ENCODE results near the gene LAMP5.

The LAMP5 gene

GRCh38 chr20:9555781-9556180 is 41.4 kb downstream of the LAMP5 start:
- no peak for DNase-seq
- Histone ChIP-seq H4K91ac (ENCODE audit: low read length) (no peak overlapping the region), H3K27ac (ENCODE audit: low read length, poor library complexity, severe bottlenecking) (no peak overlapping the region), H2AFZ (ENCODE audit: low read depth, low read length) (no peak overlapping the region), H2AK5ac (ENCODE audit: low read length, severe bottlenecking) (no peak overlapping the region), H2BK5ac (ENCODE audit: low read depth, low read length, poor library complexity, severe bottlenecking) (no peak overlapping the region), H2BK15ac (ENCODE audit: low read depth, poor library complexity, severe bottlenecking) (no peak overlapping the region), H3K4me2 (ENCODE audit: low read length, poor library complexity, severe bottlenecking) (no peak overlapping the region), H3K9me3 (ENCODE audit: control insufficient read depth, low read length) (no peaks in the 10 kb centered on the region), H2BK120ac (ENCODE audit: low read depth, low read length) (no peak overlapping the region), H3K14ac (ENCODE audit: low read length in 2 of 2) (no peak overlapping the region), H4K8ac (ENCODE audit: low read length) (no peak overlapping the region), H3K4me3 (ENCODE audit: insufficient read depth in 1 of 2, low read depth in 1 of 2, low read length in 2 of 2) (no peak overlapping the region), H3K36me3 (ENCODE audit: control insufficient read depth in 1 of 2, insufficient read depth in 2 of 2, low read depth in 1 of 2, low read length in 2 of 2) (no peaks in the 10 kb centered on the region), H3K9ac (ENCODE audit: low read length) (no peak overlapping the region), H3K18ac (ENCODE audit: low read depth in 1 of 2, low read length in 2 of 2) (no peak overlapping the region), H3K23ac (ENCODE audit: low read length in 2 of 2) (no peak overlapping the region), H3K79me1 (replicated peaks; ENCODE audit: low read length, poor library complexity, severe bottlenecking) (no peaks in the 10 kb centered on the region), H3K4ac (ENCODE audit: low read depth in 1 of 2, low read length in 2 of 2) (no peak overlapping the region), H3K4me1 (ENCODE audit: control insufficient read depth, insufficient read depth, low read depth, low read length) (no peaks in the 10 kb centered on the region), H3K27me3 (ENCODE audit: control insufficient read depth in 1 of 2, insufficient read depth in 1 of 2, low read length in 2 of 2) (peaks cover 6 to 8% of the 10 kb centered on the region in 2 experiments), H2BK12ac (ENCODE audit: low read length in 2 of 2) (no peak overlapping the region)
- WGBS: 58% methylated on average over 1 of the region's 2 CpGs

GRCh38 chr20:9557411-9557810 is 43.0 kb downstream of the LAMP5 start:
- no peak overlapping the region for H3K9ac ChIP-seq (ENCODE audit: low read length)

GRCh38 chr20:9565910-9566550 is 51.6 kb downstream of the LAMP5 start:
- Histone ChIP-seq H2BK15ac (ENCODE audit: low read depth, poor library complexity, severe bottlenecking) (no peak overlapping the region), H4K91ac (ENCODE audit: low read length) (no peak overlapping the region), H3K9ac (ENCODE audit: low read length) (no peak overlapping the region), H4K8ac (ENCODE audit: low read length) (no peak overlapping the region), H3K27me3 (ENCODE audit: control insufficient read depth in 1 of 2, insufficient read depth in 1 of 2, low read length in 2 of 2) (peaks cover 18 to 38% of the 10 kb centered on the region in 2 experiments), H3K14ac (ENCODE audit: low read length in 2 of 2) (no peak overlapping the region), H2BK120ac (ENCODE audit: low read depth, low read length) (no peak overlapping the region), H3K36me3 (ENCODE audit: control insufficient read depth in 1 of 2, insufficient read depth in 2 of 2, low read depth in 1 of 2, low read length in 2 of 2) (no peaks in the 10 kb centered on the region), H2BK12ac (ENCODE audit: low read length in 2 of 2) (no peak overlapping the region), H3K4me1 (ENCODE audit: control insufficient read depth, insufficient read depth, low read depth, low read length) (no peaks in the 10 kb centered on the region), H3K79me1 (replicated peaks; ENCODE audit: low read length, poor library complexity, severe bottlenecking) (no peaks in the 10 kb centered on the region), H2AFZ (ENCODE audit: low read depth, low read length) (no peak overlapping the region), H3K4me3 (ENCODE audit: insufficient read depth in 1 of 2, low read depth in 1 of 2, low read length in 2 of 2) (no peak overlapping the region), H2AK5ac (ENCODE audit: low read length, severe bottlenecking) (no peak overlapping the region), H3K4ac (ENCODE audit: low read depth in 1 of 2, low read length in 2 of 2) (no peak overlapping the region), H3K27ac (ENCODE audit: low read length, poor library complexity, severe bottlenecking) (no peak overlapping the region), H3K18ac (ENCODE audit: low read depth in 1 of 2, low read length in 2 of 2) (no peak overlapping the region), H2BK5ac (ENCODE audit: low read depth, low read length, poor library complexity, severe bottlenecking) (no peak overlapping the region), H3K23ac (ENCODE audit: low read length in 2 of 2) (no peak overlapping the region), H3K4me2 (ENCODE audit: low read length, poor library complexity, severe bottlenecking) (no peak overlapping the region), H3K9me3 (ENCODE audit: control insufficient read depth, low read length) (no peaks in the 10 kb centered on the region)
- DNase-seq: no peak
- WGBS: 84% methylated on average over 20 of the region's 20 CpGs

More at GRCh38 chr20:9557411-9557810, 43.0 kb downstream of the LAMP5 start:
- no peaks in the 10 kb centered on the region for H3K9me3 ChIP-seq (ENCODE audit: control insufficient read depth, low read length)
- H3K4me3 ChIP-seq (ENCODE audit: insufficient read depth in 1 of 2, low read depth in 1 of 2, low read length in 2 of 2): no peak overlapping the region
- H3K27me3 ChIP-seq (ENCODE audit: control insufficient read depth in 1 of 2, insufficient read depth in 1 of 2, low read length in 2 of 2): peaks cover 9 to 24% of the 10 kb centered on the region in 2 experiments
- H3K18ac ChIP-seq (ENCODE audit: low read depth in 1 of 2, low read length in 2 of 2): no peak overlapping the region
- no peak overlapping the region for H2BK120ac ChIP-seq (ENCODE audit: low read depth, low read length)
- H2BK5ac ChIP-seq (ENCODE audit: low read depth, low read length, poor library complexity, severe bottlenecking): no peak overlapping the region
- H3K14ac ChIP-seq (ENCODE audit: low read length in 2 of 2): no peak overlapping the region
- WGBS: 93% methylated on average over 4 of the region's 4 CpGs
- H3K27ac ChIP-seq (ENCODE audit: low read length, poor library complexity, severe bottlenecking): no peak overlapping the region
- H2AK5ac ChIP-seq (ENCODE audit: low read length, severe bottlenecking): no peak overlapping the region
- H3K36me3 ChIP-seq (ENCODE audit: control insufficient read depth in 1 of 2, insufficient read depth in 2 of 2, low read depth in 1 of 2, low read length in 2 of 2): no peaks in the 10 kb centered on the region
- H3K4me1 ChIP-seq (ENCODE audit: control insufficient read depth, insufficient read depth, low read depth, low read length): no peaks in the 10 kb centered on the region
- no peak overlapping the region for H3K4me2 ChIP-seq (ENCODE audit: low read length, poor library complexity, severe bottlenecking)
- H2AFZ ChIP-seq (ENCODE audit: low read depth, low read length): no peak overlapping the region
- H4K8ac ChIP-seq (ENCODE audit: low read length): no peak overlapping the region
- no peak overlapping the region for H3K23ac ChIP-seq (ENCODE audit: low read length in 2 of 2)
- no peak overlapping the region for H2BK12ac ChIP-seq (ENCODE audit: low read length in 2 of 2)
- H4K91ac ChIP-seq (ENCODE audit: low read length): no peak overlapping the region
- no peaks in the 10 kb centered on the region for H3K79me1 ChIP-seq (replicated peaks; ENCODE audit: low read length, poor library complexity, severe bottlenecking)
- no peak overlapping the region for H2BK15ac ChIP-seq (ENCODE audit: low read depth, poor library complexity, severe bottlenecking)
- no peak overlapping the region for H3K4ac ChIP-seq (ENCODE audit: low read depth in 1 of 2, low read length in 2 of 2)
- DNase-seq: no peak

- Histone ChIP-seq H2BK120ac (ENCODE audit: low read depth, low read length) (no peak overlapping the region), H2AFZ (ENCODE audit: low read depth, low read length) (no peak overlapping the region), H3K27me3 (ENCODE audit: control insufficient read depth in 1 of 2, insufficient read depth in 1 of 2, low read length in 2 of 2) (peaks cover 18 to 36% of the 10 kb centered on the region in 2 experiments), H3K4me2 (ENCODE audit: low read length, poor library complexity, severe bottlenecking) (no peak overlapping the region), H2BK12ac (ENCODE audit: low read length in 2 of 2) (no peak overlapping the region), H3K23ac (ENCODE audit: low read length in 2 of 2) (no peak overlapping the region), H4K91ac (ENCODE audit: low read length) (no peak overlapping the region), H3K18ac (ENCODE audit: low read depth in 1 of 2, low read length in 2 of 2) (no peak overlapping the region), H3K4ac (ENCODE audit: low read depth in 1 of 2, low read length in 2 of 2) (no peak overlapping the region), H3K14ac (ENCODE audit: low read length in 2 of 2) (no peak overlapping the region), H2AK5ac (ENCODE audit: low read length, severe bottlenecking) (no peak overlapping the region), H2BK15ac (ENCODE audit: low read depth, poor library complexity, severe bottlenecking) (no peak overlapping the region), H3K9ac (ENCODE audit: low read length) (no peak overlapping the region), H4K8ac (ENCODE audit: low read length) (no peak overlapping the region), H3K9me3 (ENCODE audit: control insufficient read depth, low read length) (no peaks in the 10 kb centered on the region), H3K27ac (ENCODE audit: low read length, poor library complexity, severe bottlenecking) (no peak overlapping the region), H3K4me1 (ENCODE audit: control insufficient read depth, insufficient read depth, low read depth, low read length) (no peaks in the 10 kb centered on the region), H3K36me3 (ENCODE audit: control insufficient read depth in 1 of 2, insufficient read depth in 2 of 2, low read depth in 1 of 2, low read length in 2 of 2) (no peaks in the 10 kb centered on the region), H3K4me3 (ENCODE audit: insufficient read depth in 1 of 2, low read depth in 1 of 2, low read length in 2 of 2) (no peak overlapping the region), H3K79me1 (replicated peaks; ENCODE audit: low read length, poor library complexity, severe bottlenecking) (no peaks in the 10 kb centered on the region), H2BK5ac (ENCODE audit: low read depth, low read length, poor library complexity, severe bottlenecking) (no peak overlapping the region)
- no peak for DNase-seq
- no CpG with 5 or more reads among the region's 1 CpG for WGBS
Observed at GRCh38 chr20:9566977-9567376, 52.6 kb downstream of the LAMP5 start.
